Neutrophil (primary cell): ENCODE results near the gene IDS.

Experiments used
- H3K27ac ChIP-seq: fragments of 200-600 bp; sonication (generic); 2 replicates; pipeline ENCODE4 v1.5.1; 2016; ENCODE audit warnings: mild to moderate bottlenecking, moderate library complexity
- H3K27me3 ChIP-seq: fragments of 200-600 bp; sonication (generic); 2 replicates; pipeline ENCODE4 v1.6.0; 2016; ENCODE audit warnings: mild to moderate bottlenecking
- H3K36me3 ChIP-seq: fragments of 200-600 bp; sonication (generic); 2 replicates; pipeline ENCODE4 v1.5.1; 2017
- H3K4me1 ChIP-seq, 2 experiments: fragments of 200-600 bp in 1 of 2; sonication (generic) in 1 of 2; 1 replicate in 1 of 2; 2 replicates in 1 of 2; pipeline versions ENCODE4 v1.5.1 to v1.6.1; 2013 to 2016; ENCODE audit warnings: low read depth in 1 of 2, low read length in 1 of 2, mild to moderate bottlenecking in 1 of 2, moderate library complexity in 1 of 2; ENCODE audit not compliant: control insufficient read depth in 1 of 2, insufficient read depth in 1 of 2
- H3K4me3 ChIP-seq, 2 experiments: fragments of 200-600 bp in 1 of 2; sonication (generic) in 1 of 2; 1 replicate in 1 of 2; 2 replicates in 1 of 2; pipeline ENCODE4 v1.5.1; 2013 to 2016; ENCODE audit warnings: low read depth in 1 of 2, low read length in 1 of 2, mild to moderate bottlenecking in 1 of 2, moderate library complexity in 1 of 2
- H3K9me3 ChIP-seq: fragments of 200-600 bp; sonication (generic); 2 replicates; pipeline ENCODE4 v1.5.1; 2016
- TF ChIP-seq, protein P1 (sequence below): fragments of 200-600 bp; sonication (generic); IDR thresholded peaks from 2 replicates; pipeline ENCODE4 v1.5.1; 2016; ENCODE audit warnings: antibody characterized with exemption

IDS gene

DNA sequence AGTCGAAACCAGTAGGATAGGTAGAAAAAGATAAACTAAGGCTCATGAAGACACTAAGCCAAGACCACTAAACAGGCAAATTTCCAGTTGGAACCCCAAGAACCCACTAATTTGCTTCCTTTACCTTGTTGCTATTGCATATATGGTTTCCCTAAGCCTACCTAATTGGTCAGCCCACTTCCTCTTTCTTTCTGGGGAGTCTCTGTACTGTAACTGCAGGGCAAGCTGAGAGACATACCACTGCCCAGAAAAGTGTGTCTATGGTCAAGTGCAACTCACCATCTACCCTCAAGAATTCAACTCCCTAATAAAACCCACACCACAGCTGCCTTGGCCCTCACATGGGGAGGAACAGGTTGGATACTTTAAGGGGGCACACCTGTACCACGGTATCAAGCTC, 28.6 kb downstream of the IDS start:
- H3K36me3 ChIP-seq, result peaks cover 29% of the 10 kb centered on the region
- no peaks in the 10 kb centered on the region for H3K9me3 ChIP-seq
- H3K4me1 ChIP-seq, result no peaks in the 10 kb centered on the region
- H3K4me3 ChIP-seq, result no peak overlapping the region
- no peak overlapping the region for H3K27ac ChIP-seq
- H3K27me3 ChIP-seq, result peaks cover 2% of the 10 kb centered on the region
- TF ChIP-seq, protein P1, sequence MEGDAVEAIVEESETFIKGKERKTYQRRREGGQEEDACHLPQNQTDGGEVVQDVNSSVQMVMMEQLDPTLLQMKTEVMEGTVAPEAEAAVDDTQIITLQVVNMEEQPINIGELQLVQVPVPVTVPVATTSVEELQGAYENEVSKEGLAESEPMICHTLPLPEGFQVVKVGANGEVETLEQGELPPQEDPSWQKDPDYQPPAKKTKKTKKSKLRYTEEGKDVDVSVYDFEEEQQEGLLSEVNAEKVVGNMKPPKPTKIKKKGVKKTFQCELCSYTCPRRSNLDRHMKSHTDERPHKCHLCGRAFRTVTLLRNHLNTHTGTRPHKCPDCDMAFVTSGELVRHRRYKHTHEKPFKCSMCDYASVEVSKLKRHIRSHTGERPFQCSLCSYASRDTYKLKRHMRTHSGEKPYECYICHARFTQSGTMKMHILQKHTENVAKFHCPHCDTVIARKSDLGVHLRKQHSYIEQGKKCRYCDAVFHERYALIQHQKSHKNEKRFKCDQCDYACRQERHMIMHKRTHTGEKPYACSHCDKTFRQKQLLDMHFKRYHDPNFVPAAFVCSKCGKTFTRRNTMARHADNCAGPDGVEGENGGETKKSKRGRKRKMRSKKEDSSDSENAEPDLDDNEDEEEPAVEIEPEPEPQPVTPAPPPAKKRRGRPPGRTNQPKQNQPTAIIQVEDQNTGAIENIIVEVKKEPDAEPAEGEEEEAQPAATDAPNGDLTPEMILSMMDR, result no peak

DNA sequence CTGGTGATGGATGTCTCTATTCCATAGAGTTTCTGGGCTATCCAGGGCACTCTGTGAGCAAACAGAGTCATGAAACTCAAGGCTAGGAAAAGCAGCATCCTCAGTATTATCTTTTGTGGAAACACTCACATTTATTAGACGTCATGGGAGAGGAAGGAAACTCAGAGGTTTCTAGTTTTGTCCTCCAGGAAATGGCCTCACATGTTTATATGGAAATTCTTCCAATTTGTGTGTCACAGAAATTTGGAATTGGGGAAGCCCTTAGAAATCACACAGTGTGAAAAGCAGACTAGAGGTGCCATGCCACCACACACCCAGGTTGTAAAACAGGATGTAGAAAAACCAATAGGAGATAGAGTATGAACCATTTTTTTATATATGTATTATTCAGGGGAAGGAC, 31.1 kb downstream of the IDS start:
- TF ChIP-seq, protein P1, result no peak
- Histone ChIP-seq H3K4me3 (no peak overlapping the region), H3K4me1 (no peaks in the 10 kb centered on the region), H3K9me3 (no peaks in the 10 kb centered on the region), H3K27ac (no peak overlapping the region), H3K27me3 (peaks cover 7% of the 10 kb centered on the region), H3K36me3 (peaks cover 5% of the 10 kb centered on the region)

DNA sequence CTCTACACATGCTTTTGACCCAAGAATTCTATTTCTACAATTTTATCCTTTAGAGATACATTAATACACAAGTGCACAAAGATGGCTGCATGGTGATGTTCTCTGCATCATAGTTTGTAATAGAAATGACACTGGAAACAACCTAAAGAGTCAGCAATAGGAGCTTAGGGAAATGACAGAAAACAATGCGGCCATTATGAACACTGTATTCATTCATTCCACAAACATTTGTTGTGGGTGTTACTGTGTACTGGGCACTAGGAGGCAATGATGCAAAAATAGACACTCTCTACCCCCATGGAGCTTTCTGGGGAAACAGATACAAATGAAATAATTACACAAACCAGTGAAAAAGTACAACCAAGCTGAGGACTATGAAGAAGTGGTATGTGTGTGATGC, 32.0 kb downstream of the IDS start:
- peaks cover 7% of the 10 kb centered on the region for H3K27me3 ChIP-seq
- no peak overlapping the region for H3K27ac ChIP-seq
- TF ChIP-seq, protein P1, result no peak
- no peaks in the 10 kb centered on the region for H3K9me3 ChIP-seq
- no peak overlapping the region for H3K4me3 ChIP-seq
- no peaks in the 10 kb centered on the region for H3K36me3 ChIP-seq
- no peaks in the 10 kb centered on the region for H3K4me1 ChIP-seq

DNA sequence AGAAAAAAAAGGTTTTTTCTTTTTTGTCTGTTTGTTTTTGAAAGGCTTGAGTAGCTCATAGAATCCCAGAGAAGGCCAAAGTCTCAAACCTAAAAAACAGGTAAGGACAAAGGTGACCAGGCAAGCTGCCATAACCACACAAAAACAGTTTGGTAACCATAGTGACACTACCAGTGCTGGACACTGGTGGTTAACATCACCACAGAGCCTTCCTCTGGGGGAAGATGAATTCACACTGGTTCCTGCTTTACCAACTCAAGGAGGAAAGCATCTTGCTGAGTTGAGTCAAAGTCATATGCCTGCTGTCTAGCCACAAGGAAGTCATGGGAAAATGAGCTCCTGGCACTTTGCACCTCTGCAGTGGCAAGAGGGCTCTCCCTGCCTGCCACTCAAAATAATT, 32.5 kb downstream of the IDS start:
- no peak overlapping the region for H3K27ac ChIP-seq
- TF ChIP-seq, protein P1, result no peak
- no peaks in the 10 kb centered on the region for H3K4me1 ChIP-seq
- H3K9me3 ChIP-seq, result no peaks in the 10 kb centered on the region
- H3K36me3 ChIP-seq, result no peaks in the 10 kb centered on the region
- H3K27me3 ChIP-seq, result peaks cover 7% of the 10 kb centered on the region
- no peak overlapping the region for H3K4me3 ChIP-seq

DNA sequence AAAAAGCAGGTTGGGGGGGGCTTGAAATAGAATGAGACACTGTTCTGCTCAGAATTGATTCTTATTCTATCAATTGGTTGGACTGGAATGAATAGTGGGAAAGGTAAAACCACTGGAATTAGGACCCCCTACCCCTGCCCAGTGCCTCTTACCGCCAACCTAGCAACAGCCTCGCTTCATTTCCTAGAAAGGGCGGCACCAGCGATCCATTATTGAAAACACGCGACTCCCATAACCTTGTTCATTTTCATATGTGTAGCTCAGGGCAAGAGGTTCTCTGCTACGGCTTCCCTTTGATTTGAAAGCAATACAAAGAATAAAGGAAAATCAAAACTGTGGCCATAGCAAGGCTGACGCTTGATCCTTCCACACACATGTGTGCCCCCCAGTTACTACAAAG, 33.7 kb downstream of the IDS start:
- H3K9me3 ChIP-seq, result no peaks in the 10 kb centered on the region
- TF ChIP-seq, protein P1, result no peak
- H3K27me3 ChIP-seq, result peaks cover 7% of the 10 kb centered on the region
- no peaks in the 10 kb centered on the region for H3K4me1 ChIP-seq
- H3K27ac ChIP-seq, result no peak overlapping the region
- no peak overlapping the region for H3K4me3 ChIP-seq
- H3K36me3 ChIP-seq, result no peaks in the 10 kb centered on the region

DNA sequence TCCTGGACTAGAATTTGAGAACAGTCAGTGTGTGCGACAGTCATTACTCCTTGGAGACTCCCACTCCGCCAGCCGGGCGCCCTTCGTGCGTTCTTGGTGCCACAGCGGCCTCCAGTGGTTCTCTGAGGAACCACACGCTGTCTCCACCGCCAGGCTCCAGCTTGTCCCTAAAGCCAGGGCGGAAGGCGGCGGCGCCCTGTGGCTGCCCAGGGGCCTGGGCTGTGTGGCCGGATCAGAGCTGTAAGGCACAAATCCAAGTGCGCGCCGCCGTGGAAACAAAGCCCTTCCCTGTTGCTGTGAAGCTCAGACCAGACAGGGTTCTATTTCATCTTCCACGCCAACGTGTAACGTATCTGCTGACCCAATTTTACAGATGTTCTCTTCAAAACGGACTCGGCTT, 34.2 kb downstream of the IDS start:
- TF ChIP-seq, protein P1, result peak; percentile 71
- H3K36me3 ChIP-seq, result no peaks in the 10 kb centered on the region
- H3K9me3 ChIP-seq, result no peaks in the 10 kb centered on the region
- H3K27ac ChIP-seq, result no peak overlapping the region
- no peak overlapping the region for H3K4me3 ChIP-seq
- H3K27me3 ChIP-seq, result peaks cover 7% of the 10 kb centered on the region
- H3K4me1 ChIP-seq, result no peaks in the 10 kb centered on the region
